Measurements from ENCODE around the gene HOXA11.

- TF ChIP-seq CTCF (IDR thresholded peaks at IDR 0.05) (no peak), NRF1 (IDR thresholded peaks at IDR 0.05; ENCODE audit: low read depth, low read length) (no peak), MXI1 (IDR thresholded peaks at IDR 0.05; ENCODE audit: low read depth, low read length) (no peak), POLR2AphosphoS5 (IDR thresholded peaks at IDR 0.05; ENCODE audit: low read depth, low read length) (no peak), MAX (IDR thresholded peaks at IDR 0.05; ENCODE audit: low read depth) (no peak)
Observed at GRCh38 chr7:27189295-27189996, 4.4 kb upstream of the HOXA11 start.
